Ramos (cell line): ENCODE results near the gene MORC4.
"Not testable (repeated sequence)": the region's sequence is repeated elsewhere in the genome, so short reads cannot be mapped to it uniquely, and the experiment has no call there.

Experiments used
- in situ Hi-C: fragments of 300-500 bp; cut with MboI; formaldehyde crosslinking; loops from one replicate; pipeline ENCODE4 v1.14.3; 2022; ENCODE audit warnings: low sequenced_read_pairs; ENCODE audit not compliant: unreplicated experiment

MORC4 gene

DNA sequence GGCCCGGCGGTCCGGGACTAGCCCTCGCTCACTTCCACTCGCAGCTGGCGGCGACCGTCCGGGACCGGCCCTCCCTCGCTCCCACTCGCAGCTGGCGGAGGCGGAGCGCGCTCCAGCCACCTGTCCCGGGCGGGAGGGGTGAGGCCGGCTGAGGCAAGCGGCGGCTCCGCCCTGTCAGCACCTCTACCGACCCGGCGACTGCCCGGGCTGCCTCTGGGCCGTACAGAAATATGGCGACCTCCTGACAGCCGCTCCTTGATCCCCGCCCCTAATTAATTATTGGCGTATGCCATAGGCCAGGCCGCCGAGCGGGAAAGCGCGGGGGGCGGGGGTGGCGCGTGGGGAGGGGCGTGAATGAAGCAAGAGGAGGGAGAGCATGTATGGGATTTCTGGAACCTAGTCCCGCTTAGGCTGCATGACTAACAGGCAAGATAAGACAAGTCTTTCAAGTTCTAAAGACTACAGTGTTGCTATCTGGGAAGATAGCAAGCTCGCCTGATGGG is at the start of gene MORC4:
Gene MORC4 (minus strand): TSS at position 200 of the 503 bp plus-strand sequence. CDS start 243 bp downstream, outside the sequence.
- in situ Hi-C loops, result no loop called here

DNA sequence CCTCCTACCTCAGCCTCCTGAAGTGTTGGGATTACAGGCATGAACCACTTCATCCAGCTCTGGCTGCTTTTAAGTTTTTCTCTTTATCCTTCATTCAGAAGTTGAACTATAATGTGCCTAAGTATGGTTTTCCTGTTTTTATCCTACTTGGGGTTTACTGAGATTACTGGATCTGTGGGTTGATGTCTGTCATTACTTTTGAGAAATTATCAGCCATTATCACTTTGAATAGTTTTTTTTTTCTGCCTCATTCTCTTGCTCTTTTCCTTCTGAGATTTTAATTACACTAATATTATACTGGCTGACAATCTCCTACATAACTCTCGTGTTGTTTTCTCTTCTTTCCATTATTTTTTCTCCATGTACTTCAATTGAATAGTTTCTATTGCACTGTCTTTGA is 47.6 kb upstream of the MORC4 start:
- in situ Hi-C loops, result no loop called here

DNA sequence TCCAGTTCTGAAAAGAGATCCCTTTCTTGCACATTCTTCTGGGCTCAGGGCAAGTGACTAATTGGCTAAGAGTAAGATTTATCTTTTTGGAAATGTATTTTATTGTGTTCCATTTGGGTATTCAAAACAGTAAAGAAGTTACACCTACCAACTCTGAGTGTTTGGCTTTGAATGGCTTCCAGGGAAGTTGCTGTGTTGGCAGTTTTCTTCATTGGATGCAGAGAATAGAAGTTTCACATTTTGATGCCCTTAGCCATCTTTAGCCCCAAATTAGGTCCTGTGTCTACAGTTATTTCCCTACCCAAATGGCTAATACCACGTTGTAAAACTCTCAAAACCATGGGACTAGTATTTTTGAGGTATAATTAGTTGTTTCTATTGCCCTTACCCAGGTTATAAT is 29.7 kb upstream of the MORC4 start:
- in situ Hi-C loops, result no loop called here

GRCh38 chrX:107025545-107025944 is 25.5 kb upstream of the MORC4 start:
- in situ Hi-C loops, result no loop called here

DNA sequence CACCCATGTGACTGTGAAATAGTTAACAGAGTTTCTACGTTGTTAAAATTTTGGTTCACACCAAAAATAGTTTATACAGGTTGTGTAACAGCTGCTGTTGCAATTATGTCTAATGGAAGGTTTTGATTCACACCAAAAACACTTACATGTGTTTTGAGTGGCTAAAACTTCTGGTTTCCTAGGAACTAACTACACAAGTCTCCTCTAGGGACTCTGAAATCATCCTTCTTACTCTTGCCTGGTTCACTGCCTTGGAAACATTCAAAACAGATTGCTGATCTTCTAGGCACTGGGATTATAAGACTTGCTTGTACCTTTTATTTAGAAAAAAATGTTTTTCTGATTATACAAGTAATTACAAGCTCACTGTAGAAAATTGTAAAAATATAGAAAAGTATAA is 14.9 kb upstream of the MORC4 start:
- in situ Hi-C loops, result no loop called here

DNA sequence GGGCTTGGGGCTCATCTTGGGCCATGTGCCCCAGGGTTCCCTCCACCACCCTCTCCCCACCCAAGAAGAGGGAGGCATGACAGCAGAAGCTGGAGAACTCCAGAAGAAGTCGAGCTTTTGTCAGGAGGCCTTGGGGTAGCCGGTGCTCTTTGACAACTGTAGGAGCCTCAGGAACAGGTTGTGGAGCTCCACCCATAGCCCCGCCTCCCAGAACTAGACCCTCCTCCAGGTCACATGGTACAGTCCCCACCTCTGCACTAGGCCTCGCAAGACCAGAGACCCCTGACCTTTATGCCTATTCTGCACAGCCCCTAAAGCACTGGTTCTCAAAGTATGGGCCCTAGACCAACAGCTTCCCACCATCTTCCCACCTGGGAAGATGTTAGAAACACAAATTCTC is 8.0 kb upstream of the MORC4 start:
- in situ Hi-C loops, result no loop called here

DNA sequence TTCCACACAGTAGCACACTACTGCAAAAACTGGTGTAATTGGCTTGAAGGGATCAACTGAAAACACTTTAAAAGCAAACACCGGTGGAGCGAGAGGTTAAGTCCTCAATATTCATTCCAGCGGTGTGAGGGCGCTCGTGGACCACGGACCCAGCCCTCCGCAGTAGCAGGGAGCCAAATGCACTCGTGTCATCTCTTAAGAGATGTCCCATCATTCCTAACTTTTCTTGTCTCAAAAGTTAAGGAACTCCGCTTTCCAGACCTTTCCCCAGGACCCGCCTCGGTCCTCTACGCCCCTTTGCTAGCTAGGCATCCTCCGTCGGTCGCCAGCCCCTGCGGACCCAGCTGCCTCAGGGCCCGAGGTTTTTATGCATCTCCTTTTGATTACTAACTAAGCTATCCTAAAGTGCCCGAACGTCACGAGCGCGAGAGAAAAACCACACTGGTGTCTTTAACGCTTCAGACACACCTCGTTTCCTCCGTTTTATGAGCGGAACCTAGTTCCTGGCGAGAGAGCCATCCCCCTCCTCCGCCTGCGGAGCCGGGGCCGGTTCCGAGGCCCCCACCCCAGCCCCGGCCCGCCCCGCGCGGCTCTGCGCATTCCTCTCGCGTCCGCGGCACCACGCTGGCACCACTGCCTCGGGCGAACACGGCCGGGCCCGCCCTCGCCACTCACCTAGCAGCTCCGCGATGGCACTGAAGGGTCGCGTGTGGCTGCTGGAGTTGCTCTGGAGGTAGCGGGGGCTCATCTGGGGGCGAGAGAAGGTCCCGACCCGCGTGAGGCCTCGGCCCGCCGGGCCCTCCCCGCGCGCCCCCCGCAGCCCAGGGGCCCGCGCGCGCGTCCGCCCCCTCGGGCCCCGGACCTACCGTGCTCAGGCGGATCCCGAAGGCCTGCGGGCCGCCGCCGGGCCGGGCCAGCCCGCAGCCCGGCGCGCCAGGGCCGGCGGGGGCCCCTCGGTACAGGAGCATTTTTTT is 723 bp downstream of the MORC4 start:
- in situ Hi-C loops, result no loop called here

DNA sequence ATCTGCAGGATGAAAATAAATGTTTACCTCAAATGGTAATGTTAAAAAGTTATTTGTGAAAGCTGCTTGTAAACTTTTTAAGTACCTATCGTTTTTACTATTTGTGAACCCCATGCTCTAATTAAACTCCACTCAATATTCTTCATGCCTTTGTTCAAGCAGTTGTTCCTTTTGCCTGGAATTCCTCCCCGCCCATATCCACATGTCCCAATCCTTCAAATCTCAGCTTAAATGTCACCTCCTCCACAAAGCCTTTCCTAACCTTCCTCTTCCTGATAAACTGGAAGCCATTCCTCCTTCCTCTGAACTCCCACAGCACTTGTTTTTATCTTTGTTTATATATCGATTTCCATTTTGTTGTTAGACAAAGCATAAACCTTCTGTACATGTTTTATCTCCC is 2.4 kb downstream of the MORC4 start:
- in situ Hi-C loops, result no loop called here

DNA sequence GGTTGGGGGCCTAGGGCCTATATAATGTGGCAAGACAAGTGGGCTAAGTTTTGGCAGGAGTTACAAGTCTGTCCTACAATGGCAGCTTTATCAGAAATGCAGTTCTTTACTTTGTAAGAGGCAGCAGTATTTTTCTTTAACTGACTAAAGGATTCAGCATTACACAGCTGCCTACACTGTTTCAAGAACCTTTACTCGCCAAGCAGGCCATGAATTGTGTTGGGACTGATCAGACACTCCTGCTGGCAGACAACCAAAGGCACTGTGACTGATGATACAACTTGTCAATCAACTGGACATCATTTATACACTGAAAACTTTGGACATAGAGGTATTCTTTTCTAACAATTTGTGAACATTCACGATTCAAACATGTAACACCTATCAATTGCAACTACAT is 4.3 kb downstream of the MORC4 start:
- in situ Hi-C loops, result no loop called here

- in situ Hi-C loops, result no loop called here
Measured at GRCh38 chrX:106987488-106987887, 12.5 kb downstream of the MORC4 start.

DNA sequence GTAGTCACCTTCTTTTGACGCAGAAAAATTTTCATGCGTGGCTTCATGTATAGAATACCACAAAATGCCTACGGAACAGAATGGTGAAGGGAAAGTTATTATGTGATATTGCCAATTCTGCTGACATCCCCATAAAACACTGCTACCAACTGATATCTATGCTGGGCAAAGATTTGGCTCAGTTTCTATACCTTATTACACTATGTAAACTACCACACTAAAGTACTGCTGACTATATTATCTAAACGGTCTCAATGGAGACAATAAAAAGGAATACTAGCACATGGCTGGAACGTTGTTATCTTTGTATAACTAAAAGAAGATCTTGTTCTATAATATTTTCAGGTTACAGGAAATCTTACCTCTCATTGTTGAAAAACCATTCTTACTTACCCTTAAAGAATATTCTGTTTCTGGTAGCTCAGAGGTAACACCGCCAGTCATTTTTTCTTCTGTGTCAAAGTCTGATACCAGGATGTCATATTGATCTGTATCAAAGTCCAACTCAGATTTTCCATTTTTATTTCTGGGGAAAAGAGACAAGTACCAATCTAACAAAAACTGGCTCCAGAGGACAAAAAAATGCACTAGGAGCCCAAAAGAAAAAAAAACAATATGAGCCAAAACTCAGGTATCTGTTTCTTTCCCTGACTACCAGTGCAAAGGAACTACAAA is 18.9 kb downstream of the MORC4 start:
- in situ Hi-C loops, result no loop called here

GRCh38 chrX:106976416-106976815 is 23.6 kb downstream of the MORC4 start:
- in situ Hi-C loops, result no loop called here

DNA sequence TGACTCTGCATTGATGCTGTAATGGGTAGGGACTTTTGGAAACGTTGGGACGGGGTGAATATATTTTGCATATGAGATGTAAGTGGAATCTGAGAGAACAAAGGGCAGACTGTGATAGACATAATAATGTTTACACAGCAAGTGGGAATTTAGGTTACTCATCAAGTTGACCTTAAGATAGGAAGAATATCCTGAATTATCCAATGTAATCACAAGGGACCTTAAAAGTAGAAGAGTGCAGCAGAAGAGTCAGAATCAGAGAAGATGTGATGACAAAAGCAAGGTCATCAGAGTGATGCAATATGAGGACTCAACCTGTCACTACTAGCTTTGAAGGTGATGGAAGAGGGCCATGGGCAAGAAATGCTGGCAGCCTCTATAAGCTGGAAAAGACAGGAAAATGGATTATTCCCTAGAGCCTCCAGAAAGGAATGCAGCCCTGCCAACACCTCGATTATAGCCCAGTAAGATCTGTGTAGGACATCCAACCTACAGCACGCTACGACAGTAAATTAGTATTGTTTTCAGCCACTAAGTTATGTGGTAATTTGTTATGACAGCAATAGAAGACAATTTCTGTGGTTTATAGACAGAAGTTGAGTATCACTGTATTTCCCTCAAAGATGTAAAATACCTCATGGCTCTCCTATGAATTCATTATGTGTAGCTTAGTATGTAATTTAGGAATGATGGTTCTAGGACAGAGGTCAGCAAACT is 26.4 kb downstream of the MORC4 start:
- in situ Hi-C loops, result no loop called here

DNA sequence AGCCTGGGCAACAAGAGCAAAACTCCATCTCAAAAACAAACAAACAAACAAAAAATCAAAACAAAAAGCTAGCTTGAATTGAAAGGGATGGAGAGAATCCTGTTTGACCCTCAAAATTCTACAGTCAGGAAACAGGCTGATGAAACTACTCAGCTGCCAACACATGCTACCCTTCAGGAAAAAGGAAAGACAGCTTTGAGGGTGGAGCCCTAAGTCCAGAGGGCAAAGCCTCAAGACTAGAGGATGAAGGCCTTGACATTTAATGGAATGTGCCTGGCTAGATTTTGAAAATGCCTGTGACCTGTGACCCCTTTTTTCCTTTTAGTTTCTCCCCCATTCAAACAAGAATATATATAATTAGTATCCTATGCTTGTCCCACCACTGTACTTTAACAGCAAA is 27.1 kb downstream of the MORC4 start:
- in situ Hi-C loops, result no loop called here

- in situ Hi-C loops, result not testable (repeated sequence)
Measured at GRCh38 chrX:106966547-106966946, 33.5 kb downstream of the MORC4 start.

- in situ Hi-C loops, result no loop called here
Measured at GRCh38 chrX:106964290-106964689, 35.7 kb downstream of the MORC4 start.

- in situ Hi-C loops, result no loop called here
Measured at GRCh38 chrX:106963111-106963510, 36.9 kb downstream of the MORC4 start.

DNA sequence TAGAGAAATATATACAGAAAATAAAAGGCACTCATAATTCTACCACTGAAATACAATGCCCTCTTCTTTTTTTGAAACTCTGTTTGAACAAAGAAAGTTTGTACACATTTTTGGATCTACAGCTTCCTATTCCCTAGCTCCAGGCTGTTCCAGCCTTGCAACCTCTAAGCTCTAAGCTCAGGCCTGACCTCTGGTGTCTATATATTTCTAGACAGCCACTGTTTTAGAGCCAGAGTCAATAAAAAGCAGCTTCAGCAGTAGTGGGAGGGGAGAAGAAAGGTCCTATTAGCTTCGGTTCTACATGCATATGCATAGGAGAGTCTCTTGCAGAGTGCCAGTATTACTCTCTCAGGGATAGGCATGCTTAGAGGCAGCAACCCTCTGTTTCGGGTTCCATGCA is 40.1 kb downstream of the MORC4 start:
- in situ Hi-C loops, result no loop called here

DNA sequence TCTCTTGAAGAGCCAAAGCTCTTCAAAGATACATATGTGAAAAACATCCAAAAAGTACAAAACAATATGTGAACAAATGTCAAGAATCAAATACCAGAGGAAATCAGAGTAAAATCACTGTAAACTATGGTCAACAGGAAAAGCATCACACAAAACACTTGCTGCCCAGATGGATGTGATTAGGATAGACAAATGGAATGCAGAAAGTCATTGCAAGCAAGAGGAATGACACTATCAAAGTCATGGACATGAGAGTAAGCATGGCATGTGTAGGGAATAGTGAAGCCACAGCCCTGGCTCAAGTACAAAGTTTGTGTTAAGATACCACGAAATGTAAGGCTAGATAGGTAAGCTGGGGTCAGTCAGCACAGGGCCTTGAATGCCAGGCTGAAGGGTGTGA is 42.2 kb downstream of the MORC4 start:
- in situ Hi-C loops, result no loop called here

DNA sequence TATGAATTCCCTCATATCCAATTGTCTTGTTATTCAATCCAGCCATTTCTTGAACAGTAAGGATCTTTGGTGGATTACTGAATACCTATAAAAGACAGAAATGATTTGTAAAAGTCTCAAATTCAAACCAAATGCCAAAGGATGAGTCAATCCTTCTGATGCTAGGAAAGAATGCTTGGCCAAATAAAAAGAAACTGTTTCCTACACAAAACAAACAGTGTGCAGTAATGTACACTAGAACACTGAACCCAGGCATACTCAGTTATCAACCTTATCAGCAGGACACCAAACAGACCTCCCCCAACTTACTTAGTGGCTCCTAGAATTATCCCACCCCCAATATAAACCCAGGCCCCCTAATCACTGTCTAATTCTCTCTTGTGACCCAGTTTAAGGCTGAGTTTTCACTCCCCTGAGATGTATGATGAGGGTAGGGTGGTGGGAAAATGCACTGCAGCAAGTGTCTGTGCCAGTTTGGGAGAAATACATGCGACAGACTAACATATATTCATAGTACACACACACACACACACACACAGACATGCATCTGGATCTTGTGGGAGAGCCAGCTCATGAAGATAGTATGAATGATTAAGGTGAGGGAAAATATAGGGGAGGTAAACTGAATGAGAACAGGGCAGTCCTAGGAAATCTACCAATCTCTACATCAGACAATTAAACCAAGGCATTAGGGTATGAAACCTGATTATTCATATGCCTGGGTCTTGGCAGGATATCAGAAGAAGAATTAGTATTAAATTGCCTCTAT is 44.8 kb downstream of the MORC4 start:
- in situ Hi-C loops, result no loop called here
